DND-41 (cell line): ENCODE data around the gene PROSER3.

ENCODE experiments used
- ATAC-seq: fragments of 200-7000 bp; cut with Tn5 transposase; 3 replicates; pipeline ENCODE4 v1.9.1; 2021; ENCODE audit warnings: low read depth; ENCODE audit not compliant: insufficient read depth
- DNase-seq: peaks from one replicate; pipeline ENCODE4 v3.0.0-alpha.2; 2020
- H2AFZ ChIP-seq: 2 replicates; pipeline ENCODE4 v1.6.0; 2012; ENCODE audit warnings: low read depth, low read length
- H3K27ac ChIP-seq: 2 replicates; pipeline ENCODE4 v1.5.1; 2012; ENCODE audit warnings: low read length, inconsistent platforms
- H3K27me3 ChIP-seq: fragments of 200-600 bp; sonication (generic); 2 replicates; pipeline ENCODE4 v1.6.0; 2012; ENCODE audit warnings: low read length, mild to moderate bottlenecking, inconsistent platforms; ENCODE audit not compliant: insufficient read depth, poor library complexity
- H3K36me3 ChIP-seq: 2 replicates; pipeline ENCODE4 v1.5.1; 2012; ENCODE audit warnings: low read length, inconsistent platforms; ENCODE audit not compliant: insufficient read depth
- H3K4me1 ChIP-seq: 2 replicates; pipeline ENCODE4 v1.5.1; 2012; ENCODE audit warnings: mild to moderate bottlenecking, low read length; ENCODE audit not compliant: insufficient read depth
- H3K4me2 ChIP-seq: 2 replicates; pipeline ENCODE4 v1.6.0; 2012; ENCODE audit warnings: mild to moderate bottlenecking, moderate library complexity, low read length, inconsistent platforms; ENCODE audit not compliant: insufficient read depth
- H3K4me3 ChIP-seq, 2 experiments: fragments of 200-600 bp in 1 of 2; shearing (Covaris generic) in 1 of 2; 2 replicates each; pipeline ENCODE4 v1.5.1; 2012 to 2016; ENCODE audit warnings: inconsistent platforms in 2 of 2, low read length in 2 of 2, mild to moderate bottlenecking in 2 of 2, low read depth in 1 of 2, moderate library complexity in 1 of 2
- H3K79me2 ChIP-seq: 2 replicates; pipeline ENCODE4 v1.6.0; 2012; ENCODE audit warnings: low read length, inconsistent platforms; ENCODE audit not compliant: insufficient read depth
- H3K9ac ChIP-seq: 2 replicates; pipeline ENCODE4 v1.6.0; 2012; ENCODE audit warnings: low read depth, mild to moderate bottlenecking, inconsistent platforms, low read length, moderate library complexity
- H3K9me3 ChIP-seq: 2 replicates; pipeline ENCODE4 v1.5.1; 2012; ENCODE audit warnings: low read length, moderate library complexity, mild to moderate bottlenecking, inconsistent platforms; ENCODE audit not compliant: insufficient read depth, severe bottlenecking
- H4K20me1 ChIP-seq: 2 replicates; pipeline ENCODE4 v1.6.0; 2012; ENCODE audit warnings: low read length; ENCODE audit not compliant: insufficient read depth
- EZH2 ChIP-seq: IDR thresholded peaks from 3 replicates; pipeline ENCODE4 v1.6.1; 2012; ENCODE audit warnings: borderline replicate concordance, low read depth, mild to moderate bottlenecking, moderate library complexity, low read length, inconsistent platforms; ENCODE audit not compliant: severe bottlenecking
- TF ChIP-seq, protein P1 (sequence below): IDR thresholded peaks from 2 replicates; pipeline ENCODE4 v1.5.1; 2012; ENCODE audit warnings: borderline replicate concordance, low read length, moderate library complexity, mild to moderate bottlenecking; ENCODE audit not compliant: poor library complexity, severe bottlenecking; ENCODE audit errors: extremely low read depth

The PROSER3 gene

DNA sequence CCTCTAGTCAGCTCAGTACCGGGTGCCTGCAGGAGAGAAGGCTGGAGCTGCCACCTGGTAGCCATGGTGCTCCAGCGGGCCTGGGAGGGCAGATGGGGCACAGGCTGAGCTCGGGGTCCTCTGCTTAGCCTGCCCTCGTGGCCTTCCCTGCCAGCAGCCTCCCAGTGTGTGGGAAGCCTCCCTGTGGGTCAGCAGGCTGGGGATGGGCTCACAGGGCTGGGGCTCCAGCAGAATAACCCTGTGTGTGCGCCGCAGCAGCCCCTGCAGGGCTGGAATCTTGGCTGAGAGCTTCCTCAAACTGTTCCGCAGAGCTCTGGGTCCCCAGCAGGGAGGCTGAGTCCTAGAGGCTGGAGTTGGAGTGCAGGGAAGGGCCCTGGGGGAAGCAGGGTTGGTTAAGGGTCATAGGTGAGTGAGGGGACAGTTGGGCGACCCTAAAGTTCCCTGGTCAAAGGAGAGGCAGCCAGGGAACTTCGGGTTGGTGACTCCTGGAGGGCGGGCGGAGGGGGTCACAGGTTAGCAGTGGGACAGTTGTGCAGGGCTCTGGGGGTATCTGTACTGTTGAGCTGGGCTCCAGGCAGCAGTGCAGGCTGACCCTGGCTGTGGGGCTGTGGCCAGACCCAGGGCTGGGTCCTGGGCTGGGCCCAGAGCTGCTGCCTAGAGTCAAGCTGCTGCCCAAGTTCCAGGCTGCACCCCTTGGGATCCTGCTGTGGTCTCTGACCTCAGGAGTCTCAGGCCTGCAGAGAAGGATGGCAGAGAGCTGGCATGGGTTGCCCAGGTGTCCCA is 31.4 kb downstream of the PROSER3 start:
- no peak for TF ChIP-seq EZH2
- TF ChIP-seq, protein P1, sequence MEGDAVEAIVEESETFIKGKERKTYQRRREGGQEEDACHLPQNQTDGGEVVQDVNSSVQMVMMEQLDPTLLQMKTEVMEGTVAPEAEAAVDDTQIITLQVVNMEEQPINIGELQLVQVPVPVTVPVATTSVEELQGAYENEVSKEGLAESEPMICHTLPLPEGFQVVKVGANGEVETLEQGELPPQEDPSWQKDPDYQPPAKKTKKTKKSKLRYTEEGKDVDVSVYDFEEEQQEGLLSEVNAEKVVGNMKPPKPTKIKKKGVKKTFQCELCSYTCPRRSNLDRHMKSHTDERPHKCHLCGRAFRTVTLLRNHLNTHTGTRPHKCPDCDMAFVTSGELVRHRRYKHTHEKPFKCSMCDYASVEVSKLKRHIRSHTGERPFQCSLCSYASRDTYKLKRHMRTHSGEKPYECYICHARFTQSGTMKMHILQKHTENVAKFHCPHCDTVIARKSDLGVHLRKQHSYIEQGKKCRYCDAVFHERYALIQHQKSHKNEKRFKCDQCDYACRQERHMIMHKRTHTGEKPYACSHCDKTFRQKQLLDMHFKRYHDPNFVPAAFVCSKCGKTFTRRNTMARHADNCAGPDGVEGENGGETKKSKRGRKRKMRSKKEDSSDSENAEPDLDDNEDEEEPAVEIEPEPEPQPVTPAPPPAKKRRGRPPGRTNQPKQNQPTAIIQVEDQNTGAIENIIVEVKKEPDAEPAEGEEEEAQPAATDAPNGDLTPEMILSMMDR = no peak
- Histone ChIP-seq H3K9ac (no peak overlapping the region), H3K27ac (no peak overlapping the region), H3K27me3 (no peaks in the 10 kb centered on the region), H3K9me3 (no peaks in the 10 kb centered on the region), H3K79me2 (no peaks in the 10 kb centered on the region), H3K4me2 (no peak overlapping the region), H3K36me3 (peaks cover 20% of the 10 kb centered on the region), H4K20me1 (peaks cover 4% of the 10 kb centered on the region), H3K4me3 (no peak overlapping the region), H2AFZ (no peak overlapping the region), H3K4me1 (no peaks in the 10 kb centered on the region)
- DNase-seq (no peak), ATAC-seq (0 out of 3 replicates have a peak, but pooled peaks have one; percentile 4)

DNA sequence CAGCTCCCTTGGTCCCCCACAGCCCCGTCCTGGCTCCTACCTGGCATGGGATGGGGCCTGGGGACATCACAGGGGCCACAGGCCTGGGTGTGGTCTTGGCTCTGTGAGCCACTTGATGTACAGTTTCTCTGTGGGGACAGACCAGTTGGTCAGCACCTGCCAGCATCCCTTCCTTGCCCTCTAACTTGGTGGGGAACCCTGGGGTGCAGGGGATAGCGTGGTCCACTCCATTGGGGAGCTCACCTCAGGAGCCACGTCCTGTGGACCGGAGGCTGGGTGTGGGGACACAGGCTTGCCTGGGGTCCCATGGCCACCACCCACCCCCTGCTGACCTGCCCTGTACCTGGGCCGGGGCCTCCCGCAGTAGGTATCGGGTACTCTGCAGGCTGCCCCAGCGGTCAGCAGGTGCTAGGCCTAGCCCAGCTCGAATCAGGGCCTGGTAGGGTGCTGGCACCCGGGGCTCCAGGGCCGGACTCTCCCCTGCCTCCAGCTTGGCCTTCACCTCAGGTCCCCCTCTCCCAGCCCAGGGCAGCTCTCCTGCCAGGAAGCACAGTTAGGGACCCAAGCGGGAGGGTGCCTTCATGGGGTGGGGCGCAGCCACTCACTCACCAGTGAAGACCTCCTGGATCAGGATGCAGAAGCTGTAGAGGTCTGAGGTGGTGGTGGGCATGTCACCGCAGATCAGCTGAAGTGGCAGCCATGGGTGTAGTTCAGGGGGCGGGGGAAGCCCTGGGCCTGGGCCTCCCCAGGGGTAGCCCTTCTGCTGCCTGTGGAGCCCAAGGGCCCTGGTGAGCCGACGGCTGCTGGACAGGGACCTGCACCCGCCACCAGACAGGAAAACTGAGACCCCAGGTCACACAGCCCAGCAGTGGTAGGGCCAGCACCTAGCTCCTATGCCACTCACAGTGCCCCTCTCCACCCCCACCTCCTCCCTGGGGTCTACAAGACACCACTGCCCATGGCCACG is 32.3 kb downstream of the PROSER3 start:
- no peak for DNase-seq
- no peak for TF ChIP-seq EZH2
- TF ChIP-seq, protein P1 = no peak
- Histone ChIP-seq H3K9me3 (no peaks in the 10 kb centered on the region), H3K4me3 (no peak overlapping the region), H3K27ac (no peak overlapping the region), H2AFZ (no peak overlapping the region), H3K9ac (no peak overlapping the region), H3K36me3 (peaks cover 13% of the 10 kb centered on the region), H3K79me2 (no peaks in the 10 kb centered on the region), H3K4me2 (no peak overlapping the region), H3K4me1 (no peaks in the 10 kb centered on the region), H3K27me3 (no peaks in the 10 kb centered on the region), H4K20me1 (peaks cover 4% of the 10 kb centered on the region)
- ATAC-seq = peak; percentile 12; the same call in 1 of the 3 replicates

DNA sequence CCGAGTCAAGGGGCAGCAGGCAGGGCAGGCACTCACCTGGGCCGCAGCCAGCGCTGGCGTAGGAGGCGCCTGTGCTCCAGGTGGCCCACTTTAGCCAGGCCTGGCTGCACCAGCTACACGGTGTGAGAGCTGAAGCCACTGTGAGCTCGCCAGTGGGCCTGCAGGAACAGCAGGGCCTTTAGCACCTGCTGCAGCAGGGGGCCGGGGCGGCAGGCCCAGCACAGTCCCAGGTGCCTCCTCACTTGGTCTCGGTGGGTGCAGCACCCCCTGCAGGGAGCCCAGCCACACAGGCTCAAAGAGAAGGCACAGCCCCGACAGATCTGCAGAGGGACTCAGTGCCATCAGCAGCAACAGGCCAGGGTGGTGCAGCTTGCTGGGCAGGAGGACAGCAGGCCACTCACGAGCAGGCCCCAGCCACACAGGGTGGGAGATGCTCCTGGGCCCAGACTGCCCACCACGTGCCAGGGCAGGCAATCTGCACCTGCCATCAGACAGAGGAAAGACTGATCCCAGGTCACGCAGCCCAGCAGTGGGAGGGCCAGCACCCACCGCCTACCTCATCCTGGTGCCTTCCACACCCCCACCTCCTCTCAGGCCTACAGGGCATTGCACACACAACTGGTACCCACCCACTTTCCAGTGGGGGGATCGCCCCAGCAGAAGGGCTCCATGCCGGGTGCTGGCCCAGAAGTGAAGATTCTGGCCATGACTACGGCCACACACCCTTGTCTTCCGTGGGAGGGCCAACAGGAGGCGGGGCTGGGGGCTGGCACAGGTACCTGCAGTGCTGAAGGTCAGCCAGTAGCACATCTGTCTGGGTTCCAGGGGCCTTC is 33.2 kb downstream of the PROSER3 start:
- Histone ChIP-seq H3K79me2 (no peaks in the 10 kb centered on the region), H3K36me3 (peaks cover 6% of the 10 kb centered on the region; the same call in 1 of the 2 replicates), H3K4me3 (no peak overlapping the region), H3K27me3 (no peaks in the 10 kb centered on the region), H3K4me2 (no peak overlapping the region), H3K27ac (no peak overlapping the region), H4K20me1 (peaks cover 4% of the 10 kb centered on the region), H3K9me3 (no peaks in the 10 kb centered on the region), H2AFZ (no peak overlapping the region), H3K4me1 (no peaks in the 10 kb centered on the region), H3K9ac (no peak overlapping the region)
- DNase-seq (peak; percentile 31), ATAC-seq (peak; percentile 65)
- no peak for TF ChIP-seq EZH2
- TF ChIP-seq, protein P1 = peak; percentile 54
